H1 (cell line): ENCODE results near the gene KIFC1. TPM values are rescaled to one million over a fixed set of nuclear protein-coding genes. Genes with fewer than 3 reads are reported as not detected.

Experiments
- ATF2 ChIP-seq: IDR thresholded peaks from 2 replicates; pipeline ENCODE4 v1.6.1; 2012; ENCODE audit warnings: low read length, inconsistent platforms
- CBX8 ChIP-seq: fragments of 300-800, 300-1000 bp; sonication (generic); IDR thresholded peaks from 2 replicates; pipeline ENCODE4 v1.7.1; 2016; ENCODE audit warnings: low read depth, low read length, borderline replicate concordance
- E2F6 ChIP-seq: IDR thresholded peaks from 2 replicates; pipeline ENCODE4 v1.6.1; 2012; ENCODE audit warnings: inconsistent platforms
- GTF2F1 ChIP-seq: IDR thresholded peaks from 2 replicates; pipeline ENCODE4 v1.6.1; 2012; ENCODE audit warnings: low read depth, low read length, improper control_type of control experiment, borderline replicate concordance
- polyA plus RNA-seq, 7 experiments: library from polyadenylated mRNA; depleted of rRNA in 3 of 7; stranded (reverse) in 5 of 7; unstranded in 2 of 7; fragments of >200 nt in 5 of 7; fragments of 200-250 nt in 2 of 7; gene quantifications; 1 replicate in 5 of 7; 2 replicates in 1 of 7; 4 replicates in 1 of 7; pipeline versions ENCODE4 v1.2.1 to v1.2.3, GENCODE V29; 2011 to 2013; ENCODE audit warnings: missing spikeins in 2 of 7, mixed read lengths in 2 of 7
- total RNA-seq: library from RNA; stranded (reverse); fragmentation: NEBNext Ultra II Directional; extraction: Animal tissue kit (Norgen Biotek cat#: 25700); gene quantifications from 2 replicates; pipeline ENCODE4 v1.2.1, GENCODE V29; 2021

Gene KIFC1
- total and polyA plus RNA-seq, 2 of the 8 experiments (the other 6 are each of a cell fraction or from before 2014, with no cell fraction given), result 46.6 to 64.3 TPM

GRCh38 chr6:33380272-33380981 lies 11.2 kb upstream of the KIFC1 start (continued):
- TF ChIP-seq CBX8 (no peak), ATF2 (no peak), GTF2F1 (no peak), E2F6 (no peak)
- TF ChIP-seq, all 59 proteins: peak for 0
